ENCODE measurements around the gene PDE4D. TPM values are rescaled to one million over a fixed set of nuclear protein-coding genes. Genes with fewer than 3 reads are reported as not detected.

Gene PDE4D
- polyA plus RNA-seq, 1 donor (not counting 4 experiments of a cell fraction or from before 2014, with no cell fraction given), result 3.6 TPM

- Histone ChIP-seq H3K79me2 (ENCODE audit: control insufficient read depth, insufficient read depth, low read length) (no peaks in the 10 kb centered on the region), H2AFZ (ENCODE audit: control insufficient read depth, low read length) (no peak overlapping the region), H3K4me1 (ENCODE audit: control insufficient read depth, extremely low read depth, insufficient read depth, low read length) (peaks cover 4% of the 10 kb centered on the region), H3K4me3 (ENCODE audit: control insufficient read depth in 2 of 3, extremely low read depth in 1 of 3, insufficient read depth in 2 of 3, low read depth in 1 of 3, low read length in 3 of 3) (no peak overlapping the region), H4K20me1 (ENCODE audit: control insufficient read depth, extremely low read depth, insufficient read depth, low read length) (no peaks in the 10 kb centered on the region), H3K27ac (ENCODE audit: control insufficient read depth, insufficient read depth, low read length) (no peak overlapping the region), H3K36me3 (ENCODE audit: control insufficient read depth in 2 of 2, extremely low read depth in 1 of 2, insufficient read depth in 2 of 2, low read length in 2 of 2) (no peaks in the 10 kb centered on the region), H3K9me3 (ENCODE audit: control insufficient read depth, low read depth, low read length) (no peaks in the 10 kb centered on the region), H3K4me2 (ENCODE audit: control insufficient read depth, extremely low read depth, insufficient read depth, low read depth, low read length) (peak overlapping the region; percentile 61), H3K27me3 (ENCODE audit: control insufficient read depth, extremely low read depth, insufficient read depth, low read length) (no peaks in the 10 kb centered on the region), H3K9me1 (ENCODE audit: control insufficient read depth, extremely low read depth, insufficient read depth, low read length) (no peaks in the 10 kb centered on the region), H3K9ac (ENCODE audit: control insufficient read depth, extremely low read depth, insufficient read depth, low read length) (no peak overlapping the region)
- dilution Hi-C loops (cut with MboI; ENCODE audit: extremely low pct_ligation_motif_present, low sequenced_read_pairs), result loop anchor here (25.0 kb wide), 1 partner anchor 174 kb away; no protein-coding TSS in a partner anchor
- peak; percentile 49 to 81 (median 63) for TF ChIP-seq CTCF (optimal IDR thresholded peaks at IDR 0.05 in 1 of 3, IDR thresholded peaks at IDR 0.05 in 1 of 3, conservative IDR thresholded peaks at IDR 0.05 in 1 of 3; ENCODE audit: extremely low read depth in 1 of 3, insufficient read depth in 2 of 3, low read length in 3 of 3)
- TF ChIP-seq EZH2 (IDR thresholded peaks at IDR 0.05; ENCODE audit: low read length), result no peak
- DNase-seq (ENCODE audit: low read depth, low spot score), result peak; percentile 28
- FAIRE-seq, result peak; percentile 83
Observed at GRCh38 chr5:59188419-59189225, 704.9 kb downstream of the PDE4D start.

GRCh38 chr5:59187857-59188256, 705.7 kb downstream of the PDE4D start:
- DNase-seq (ENCODE audit: low read depth, low spot score) (no peak), FAIRE-seq (no peak)
- dilution Hi-C loops (cut with MboI; ENCODE audit: extremely low pct_ligation_motif_present, low sequenced_read_pairs), result loop anchor here (25.0 kb wide), 1 partner anchor 174 kb away; no protein-coding TSS in a partner anchor
- TF ChIP-seq EZH2 (IDR thresholded peaks at IDR 0.05; ENCODE audit: low read length) (no peak), CTCF (optimal IDR thresholded peaks at IDR 0.05 in 1 of 3, IDR thresholded peaks at IDR 0.05 in 1 of 3, conservative IDR thresholded peaks at IDR 0.05 in 1 of 3; ENCODE audit: extremely low read depth in 1 of 3, insufficient read depth in 2 of 3, low read length in 3 of 3) (no peak)
- Histone ChIP-seq H4K20me1 (ENCODE audit: control insufficient read depth, extremely low read depth, insufficient read depth, low read length) (no peaks in the 10 kb centered on the region), H3K4me2 (ENCODE audit: control insufficient read depth, extremely low read depth, insufficient read depth, low read depth, low read length) (no peak overlapping the region), H2AFZ (ENCODE audit: control insufficient read depth, low read length) (no peak overlapping the region), H3K9me3 (ENCODE audit: control insufficient read depth, low read depth, low read length) (no peaks in the 10 kb centered on the region), H3K9ac (ENCODE audit: control insufficient read depth, extremely low read depth, insufficient read depth, low read length) (no peak overlapping the region), H3K36me3 (ENCODE audit: control insufficient read depth in 2 of 2, extremely low read depth in 1 of 2, insufficient read depth in 2 of 2, low read length in 2 of 2) (no peaks in the 10 kb centered on the region), H3K4me1 (ENCODE audit: control insufficient read depth, extremely low read depth, insufficient read depth, low read length) (no peaks in the 10 kb centered on the region), H3K79me2 (ENCODE audit: control insufficient read depth, insufficient read depth, low read length) (no peaks in the 10 kb centered on the region), H3K4me3 (ENCODE audit: control insufficient read depth in 2 of 3, extremely low read depth in 1 of 3, insufficient read depth in 2 of 3, low read depth in 1 of 3, low read length in 3 of 3) (no peak overlapping the region), H3K27ac (ENCODE audit: control insufficient read depth, insufficient read depth, low read length) (no peak overlapping the region), H3K27me3 (ENCODE audit: control insufficient read depth, extremely low read depth, insufficient read depth, low read length) (no peaks in the 10 kb centered on the region), H3K9me1 (ENCODE audit: control insufficient read depth, extremely low read depth, insufficient read depth, low read length) (no peaks in the 10 kb centered on the region)
